Body of pancreas (tissue), 4 donors: ENCODE measurements around the gene HSPA12B. TPM values are rescaled to one million over a fixed set of nuclear protein-coding genes. Genes with fewer than 3 reads are reported as not detected.
A peak's percentile ranks its signal among the peaks of the same experiment; 100 is the strongest.

Experiments
- ATAC-seq: fragments of 150-250 bp; one replicate; pipeline ENCODE4 v1.9.1; 2016
- DNase-seq, 4 donors: peaks; one replicate each; pipeline ENCODE4 v3.0.0-alpha.2; 2019
- H3K27ac ChIP-seq, 4 donors: fragments of 200-600 bp; sonication (generic); 1 replicate in 3 of 4; 2 replicates in 1 of 4; pipeline versions ENCODE4 v1.5.1 to v1.6.1; 2016 to 2019; ENCODE audit warnings: mild to moderate bottlenecking in 1 of 4, mixed read lengths in 1 of 4, moderate library complexity in 1 of 4
- H3K27me3 ChIP-seq, 2 donors: fragments of 200-600 bp; sonication (generic); one replicate each; pipeline ENCODE4 v1.6.0; 2016; ENCODE audit warnings: mild to moderate bottlenecking in 1 of 2
- H3K36me3 ChIP-seq, 2 donors: fragments of 200-600 bp; sonication (generic); replicated peaks in 1 of 2; 2 replicates each; pipeline ENCODE4 v1.5.1; 2016; ENCODE audit warnings: low read depth in 2 of 2; ENCODE audit not compliant: insufficient read depth in 1 of 2
- H3K4me1 ChIP-seq: fragments of 200-600 bp; sonication (generic); one replicate; pipeline ENCODE4 v1.6.0; 2016
- H3K4me3 ChIP-seq, 2 donors: fragments of 200-600 bp; sonication (generic); 1 replicate in 1 of 2; 2 replicates in 1 of 2; pipeline ENCODE4 v1.5.1; 2016 to 2019
- H3K9me3 ChIP-seq, 3 donors: fragments of 200-600 bp; sonication (generic); 1 replicate in 2 of 3; 2 replicates in 1 of 3; pipeline ENCODE4 v1.5.1; 2016
- POLR2A ChIP-seq, 3 donors: fragments of 450-650 bp; IDR thresholded peaks; one replicate each; pipeline ENCODE4 v1.6.1; 2016; ENCODE audit warnings: antibody characterized with exemption in 3 of 3, mild to moderate bottlenecking in 2 of 3
- WGBS, 2 donors: methylation state at CpG; one replicate each; pipeline ENCODE4 v1.1.5; 2017; 5-methylcytosine and 5-hydroxymethylcytosine counted together
- intact Hi-C: fragments of 100-400 bp; cut with DNase I; formaldehyde crosslinking; loops from one replicate; pipeline ENCODE4 v1.15.1; 2023
- total RNA-seq, 2 donors: library from RNA; depleted of rRNA; stranded (reverse); fragments of >200 nt; gene quantifications; one replicate each; pipeline ENCODE4 v1.1.0, GENCODE V29; 2016
- TF ChIP-seq, protein P1 (sequence below), 7 experiments: fragments of 450-650 bp in 4 of 7; fragments of 200-600 bp in 3 of 7; sonication (generic) in 3 of 7; IDR thresholded peaks; one replicate each; pipeline ENCODE4 v1.5.1; 2016 to 2019; ENCODE audit warnings: antibody characterized with exemption in 7 of 7

Gene HSPA12B
- total RNA-seq, 2 donors from 2014 or later, result 3.3 to 4.4 TPM

DNA sequence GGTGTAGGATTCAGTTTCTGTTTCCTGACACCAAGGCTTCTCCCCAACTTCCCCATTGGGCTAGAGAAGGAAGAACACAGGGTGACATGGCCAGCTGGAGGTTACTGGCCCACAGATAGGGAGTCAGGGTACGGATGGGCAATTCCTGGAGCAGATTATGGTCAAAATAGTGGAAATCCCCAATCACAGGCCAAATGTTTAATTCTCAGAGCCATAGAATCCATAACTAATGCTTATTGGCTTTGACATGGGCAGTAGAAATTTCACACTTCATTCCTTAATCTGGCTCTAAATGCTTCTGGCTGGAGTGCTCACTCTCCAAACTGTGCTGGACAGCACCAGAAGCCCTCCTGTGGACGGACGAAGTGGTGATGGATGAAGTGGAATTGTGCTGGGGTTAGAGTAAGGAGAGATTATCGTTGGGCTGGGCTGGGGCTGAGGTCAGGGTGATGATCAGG, 21.0 kb upstream of the HSPA12B start:
- WGBS, 2 donors, result 67 to 80% methylated on average over 4 of the region's 4 CpGs
- H3K27ac ChIP-seq, result no peak overlapping the region
- ATAC-seq, result no peak
- no peaks in the 10 kb centered on the region for H3K9me3 ChIP-seq
- intact Hi-C loops, result no loop called here
- TF ChIP-seq, protein P1, sequence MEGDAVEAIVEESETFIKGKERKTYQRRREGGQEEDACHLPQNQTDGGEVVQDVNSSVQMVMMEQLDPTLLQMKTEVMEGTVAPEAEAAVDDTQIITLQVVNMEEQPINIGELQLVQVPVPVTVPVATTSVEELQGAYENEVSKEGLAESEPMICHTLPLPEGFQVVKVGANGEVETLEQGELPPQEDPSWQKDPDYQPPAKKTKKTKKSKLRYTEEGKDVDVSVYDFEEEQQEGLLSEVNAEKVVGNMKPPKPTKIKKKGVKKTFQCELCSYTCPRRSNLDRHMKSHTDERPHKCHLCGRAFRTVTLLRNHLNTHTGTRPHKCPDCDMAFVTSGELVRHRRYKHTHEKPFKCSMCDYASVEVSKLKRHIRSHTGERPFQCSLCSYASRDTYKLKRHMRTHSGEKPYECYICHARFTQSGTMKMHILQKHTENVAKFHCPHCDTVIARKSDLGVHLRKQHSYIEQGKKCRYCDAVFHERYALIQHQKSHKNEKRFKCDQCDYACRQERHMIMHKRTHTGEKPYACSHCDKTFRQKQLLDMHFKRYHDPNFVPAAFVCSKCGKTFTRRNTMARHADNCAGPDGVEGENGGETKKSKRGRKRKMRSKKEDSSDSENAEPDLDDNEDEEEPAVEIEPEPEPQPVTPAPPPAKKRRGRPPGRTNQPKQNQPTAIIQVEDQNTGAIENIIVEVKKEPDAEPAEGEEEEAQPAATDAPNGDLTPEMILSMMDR (IDR thresholded peaks at IDR 0.05), result no peak
- no peak for TF ChIP-seq POLR2A (IDR thresholded peaks at IDR 0.05)
- no peak overlapping the region for H3K4me3 ChIP-seq
- no peaks in the 10 kb centered on the region for H3K36me3 ChIP-seq
- H3K27me3 ChIP-seq, result no peaks in the 10 kb centered on the region
- DNase-seq, result no peak
- H3K4me1 ChIP-seq, result no peaks in the 10 kb centered on the region

DNA sequence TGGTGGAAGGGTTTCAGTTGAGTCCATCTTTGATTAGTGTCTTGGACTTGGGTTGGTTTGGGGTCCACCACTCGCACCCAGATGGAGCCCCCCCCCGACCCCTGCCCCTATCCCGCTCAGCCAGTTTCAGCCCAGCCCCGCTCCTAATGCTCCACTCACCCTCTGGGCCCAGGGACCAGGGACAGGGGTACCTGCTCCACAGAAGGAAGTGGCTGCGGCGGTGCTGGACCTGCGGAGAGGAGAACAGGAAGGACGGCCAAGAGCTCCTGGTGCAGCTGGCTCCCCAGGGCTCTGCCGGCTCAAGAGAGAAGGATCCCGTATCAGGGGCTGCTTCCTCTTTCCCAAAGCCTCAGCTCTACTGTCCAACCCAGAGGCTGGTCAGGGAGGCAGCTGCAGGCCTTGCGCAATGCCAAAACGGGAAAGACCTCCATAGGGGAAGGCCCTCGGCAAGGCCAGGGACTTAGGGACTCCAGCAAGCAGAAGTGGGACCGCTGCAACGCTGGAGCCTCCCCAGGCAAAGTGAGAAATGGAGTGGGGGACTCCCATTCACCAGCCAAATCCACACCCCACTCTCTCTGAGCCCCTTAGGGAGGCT, 20.1 kb upstream of the HSPA12B start, which contains the start of gene SIGLEC1:
SIGLEC1 (minus strand) TSS at position 322 of the 595 bp plus-strand sequence. CDS start 5,472 bp downstream, outside the sequence.
- H3K9me3 ChIP-seq, result no peaks in the 10 kb centered on the region
- ATAC-seq, result no peak
- no peaks in the 10 kb centered on the region for H3K36me3 ChIP-seq
- H3K4me3 ChIP-seq, result no peak within 1 kb of the TSS
- WGBS, 2 donors, result 71 to 75% methylated on average over 12 to 15 of the region's 15 CpGs
- intact Hi-C loops, result no loop called here
- peak in 2 of 4 donors; percentile 26 to 78 for DNase-seq
- no peak within 1 kb of the TSS for H3K27ac ChIP-seq
- no peaks in the 10 kb centered on the region for H3K4me1 ChIP-seq
- no peaks in the 10 kb centered on the region for H3K27me3 ChIP-seq
- TF ChIP-seq POLR2A (IDR thresholded peaks at IDR 0.05), result no peak
- TF ChIP-seq, protein P1 (IDR thresholded peaks at IDR 0.05), result no peak

DNA sequence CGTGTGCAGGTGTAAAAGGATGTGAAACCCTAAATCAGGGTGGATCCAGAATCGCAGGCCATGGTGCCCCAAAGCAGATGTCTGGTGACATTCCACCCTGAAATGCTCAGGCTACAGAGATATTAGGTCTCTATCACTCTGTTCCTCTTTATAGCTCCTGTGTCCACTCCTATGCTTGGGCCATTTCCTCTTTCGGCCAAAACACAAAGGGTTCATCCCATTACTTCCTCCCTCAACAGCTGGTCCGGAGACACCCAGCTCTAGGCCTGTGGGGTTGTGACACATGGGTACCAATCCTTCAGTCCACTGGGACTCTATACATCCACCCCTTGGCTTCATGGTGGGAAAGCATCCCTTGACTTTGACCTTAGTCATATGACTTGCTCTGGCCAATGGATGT, 18.4 kb upstream of the HSPA12B start:
- Histone ChIP-seq H3K4me1 (no peaks in the 10 kb centered on the region), H3K27ac (no peak overlapping the region), H3K36me3 (no peaks in the 10 kb centered on the region), H3K27me3 (no peaks in the 10 kb centered on the region), H3K9me3 (no peaks in the 10 kb centered on the region), H3K4me3 (no peak overlapping the region)
- TF ChIP-seq, protein P1 (IDR thresholded peaks at IDR 0.05), result no peak
- TF ChIP-seq POLR2A (IDR thresholded peaks at IDR 0.05), result no peak
- peak in 1 of 4 donors; percentile 53 for DNase-seq
- 77 to 80% methylated on average over 4 of the region's 4 CpGs for WGBS, 2 donors
- intact Hi-C loops, result no loop called here
- ATAC-seq, result no peak

DNA sequence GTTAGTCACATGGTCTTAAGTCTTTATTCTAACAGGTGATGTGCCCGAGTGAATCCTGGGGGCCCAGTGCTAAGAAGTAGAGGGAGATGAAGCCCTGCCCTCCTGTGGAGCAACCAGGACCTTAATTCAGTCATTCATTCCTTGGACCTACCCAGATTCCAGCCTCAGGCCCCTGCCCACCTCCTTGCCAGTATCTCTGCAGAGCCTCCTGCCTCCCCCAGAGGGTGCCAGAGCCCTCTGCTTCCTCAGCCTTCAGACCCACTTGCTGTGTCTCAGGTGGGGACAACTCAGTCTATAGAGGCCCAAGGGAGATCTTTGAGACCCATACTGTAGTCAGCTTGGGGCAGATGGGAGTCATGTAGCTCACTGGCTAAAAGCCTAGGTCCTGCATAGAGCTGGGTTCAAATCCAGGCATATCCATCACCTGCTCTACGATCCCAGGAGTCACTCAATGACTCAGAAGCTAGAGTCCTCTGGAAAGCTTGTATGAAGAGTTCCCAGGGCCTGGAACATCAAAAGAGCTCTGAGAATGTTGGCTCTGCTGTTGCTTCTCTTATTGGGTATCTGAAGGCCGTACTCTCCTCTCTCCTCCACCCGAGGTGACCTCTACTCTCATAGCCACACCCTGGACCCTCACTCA, 16.2 kb upstream of the HSPA12B start:
- TF ChIP-seq, protein P1 (IDR thresholded peaks at IDR 0.05), result peak in 6 of 7 experiments; percentile 31 to 54 (median 44)
- TF ChIP-seq POLR2A (IDR thresholded peaks at IDR 0.05), result no peak
- Histone ChIP-seq H3K4me1 (no peaks in the 10 kb centered on the region), H3K4me3 (no peak overlapping the region), H3K27ac (no peak overlapping the region), H3K36me3 (no peaks in the 10 kb centered on the region), H3K9me3 (no peaks in the 10 kb centered on the region), H3K27me3 (no peaks in the 10 kb centered on the region)
- intact Hi-C loops, result no loop called here
- 63 to 64% methylated on average over 4 of the region's 4 CpGs for WGBS, 2 donors
- DNase-seq (peak in 3 of 4 donors; percentile 23 to 41 (median 38)), ATAC-seq (peak; percentile 58)
